Liver (tissue), 3 donors: ENCODE data around the gene TMEM63A.

ENCODE experiments used
- ATF3 ChIP-seq: IDR thresholded peaks from 2 replicates; pipeline ENCODE4 v1.6.1; 2016; ENCODE audit warnings: antibody characterized with exemption
- EGR1 ChIP-seq, 2 donors: IDR thresholded peaks; 2 replicates each; pipeline ENCODE4 v1.6.1; 2016 to 2018; ENCODE audit warnings: antibody characterized with exemption in 2 of 2, low read depth in 2 of 2
- GABPA ChIP-seq, 2 donors: IDR thresholded peaks in 1 of 2; conservative IDR thresholded peaks in 1 of 2; 2 replicates each; pipeline ENCODE4 v1.6.1; 2016; ENCODE audit warnings: antibody characterized with exemption in 2 of 2, mild to moderate bottlenecking in 1 of 2, moderate library complexity in 1 of 2
- HNF4A ChIP-seq, 2 donors: conservative IDR thresholded peaks; 2 replicates each; pipeline ENCODE4 v1.6.1; 2016; ENCODE audit warnings: antibody characterized with exemption in 2 of 2, mild to moderate bottlenecking in 2 of 2
- RAD21 ChIP-seq, 2 donors: IDR thresholded peaks; 2 replicates each; pipeline ENCODE4 v1.6.1; 2016; ENCODE audit warnings: antibody characterized with exemption in 2 of 2, mild to moderate bottlenecking in 2 of 2
- RXRA ChIP-seq, 2 donors: IDR thresholded peaks; 2 replicates each; pipeline ENCODE4 v1.6.1; 2017 to 2018; ENCODE audit warnings: antibody characterized with exemption in 2 of 2, mild to moderate bottlenecking in 1 of 2
- SP1 ChIP-seq: IDR thresholded peaks from 2 replicates; pipeline ENCODE4 v1.6.1; 2018; ENCODE audit warnings: antibody characterized with exemption, mild to moderate bottlenecking
- TAF1 ChIP-seq: conservative IDR thresholded peaks from 2 replicates; pipeline ENCODE4 v1.6.1; 2016; ENCODE audit warnings: antibody characterized with exemption, mild to moderate bottlenecking
- ZBTB33 ChIP-seq: IDR thresholded peaks from 2 replicates; pipeline ENCODE4 v1.6.1; 2016; ENCODE audit warnings: antibody characterized with exemption
- TF ChIP-seq, protein P1 (sequence below): fragments of 150-350 bp; IDR thresholded peaks from 2 replicates; pipeline ENCODE4 v1.5.1; 2017; ENCODE audit warnings: improper control_type of control experiment, low read depth, low read length; ENCODE audit not compliant: missing input control
- TF ChIP-seq, protein P2 (sequence below): IDR thresholded peaks from 2 replicates; pipeline ENCODE4 v1.6.1; 2016; ENCODE audit warnings: antibody characterized with exemption, mild to moderate bottlenecking
- TF ChIP-seq, protein P3 (sequence below): IDR thresholded peaks from 2 replicates; pipeline ENCODE4 v1.6.1; 2016; ENCODE audit warnings: antibody characterized with exemption
- donor health status: healthy.
- donor health status: healthy.

DNA sequence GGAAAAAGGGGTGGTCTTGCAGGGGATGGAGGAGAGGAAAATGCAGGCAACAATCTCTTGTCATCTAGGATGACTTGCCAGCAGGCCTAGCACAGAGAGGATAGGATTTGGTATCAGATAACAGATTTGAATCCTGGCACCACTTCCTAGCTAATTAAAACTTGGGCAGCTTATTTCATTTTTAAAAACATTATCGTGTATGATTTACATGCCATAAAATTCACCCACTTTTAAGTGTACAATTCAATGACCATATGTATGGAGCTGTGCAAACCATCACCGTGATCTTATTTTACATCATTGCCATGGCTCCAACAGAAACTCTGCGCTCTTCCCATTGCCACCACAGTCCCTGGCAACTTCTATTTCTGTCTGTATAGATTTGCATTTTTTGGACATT is 34.9 kb upstream of the TMEM63A start:
- TF ChIP-seq, protein P1, sequence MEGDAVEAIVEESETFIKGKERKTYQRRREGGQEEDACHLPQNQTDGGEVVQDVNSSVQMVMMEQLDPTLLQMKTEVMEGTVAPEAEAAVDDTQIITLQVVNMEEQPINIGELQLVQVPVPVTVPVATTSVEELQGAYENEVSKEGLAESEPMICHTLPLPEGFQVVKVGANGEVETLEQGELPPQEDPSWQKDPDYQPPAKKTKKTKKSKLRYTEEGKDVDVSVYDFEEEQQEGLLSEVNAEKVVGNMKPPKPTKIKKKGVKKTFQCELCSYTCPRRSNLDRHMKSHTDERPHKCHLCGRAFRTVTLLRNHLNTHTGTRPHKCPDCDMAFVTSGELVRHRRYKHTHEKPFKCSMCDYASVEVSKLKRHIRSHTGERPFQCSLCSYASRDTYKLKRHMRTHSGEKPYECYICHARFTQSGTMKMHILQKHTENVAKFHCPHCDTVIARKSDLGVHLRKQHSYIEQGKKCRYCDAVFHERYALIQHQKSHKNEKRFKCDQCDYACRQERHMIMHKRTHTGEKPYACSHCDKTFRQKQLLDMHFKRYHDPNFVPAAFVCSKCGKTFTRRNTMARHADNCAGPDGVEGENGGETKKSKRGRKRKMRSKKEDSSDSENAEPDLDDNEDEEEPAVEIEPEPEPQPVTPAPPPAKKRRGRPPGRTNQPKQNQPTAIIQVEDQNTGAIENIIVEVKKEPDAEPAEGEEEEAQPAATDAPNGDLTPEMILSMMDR: no peak
- TF ChIP-seq, protein P2, sequence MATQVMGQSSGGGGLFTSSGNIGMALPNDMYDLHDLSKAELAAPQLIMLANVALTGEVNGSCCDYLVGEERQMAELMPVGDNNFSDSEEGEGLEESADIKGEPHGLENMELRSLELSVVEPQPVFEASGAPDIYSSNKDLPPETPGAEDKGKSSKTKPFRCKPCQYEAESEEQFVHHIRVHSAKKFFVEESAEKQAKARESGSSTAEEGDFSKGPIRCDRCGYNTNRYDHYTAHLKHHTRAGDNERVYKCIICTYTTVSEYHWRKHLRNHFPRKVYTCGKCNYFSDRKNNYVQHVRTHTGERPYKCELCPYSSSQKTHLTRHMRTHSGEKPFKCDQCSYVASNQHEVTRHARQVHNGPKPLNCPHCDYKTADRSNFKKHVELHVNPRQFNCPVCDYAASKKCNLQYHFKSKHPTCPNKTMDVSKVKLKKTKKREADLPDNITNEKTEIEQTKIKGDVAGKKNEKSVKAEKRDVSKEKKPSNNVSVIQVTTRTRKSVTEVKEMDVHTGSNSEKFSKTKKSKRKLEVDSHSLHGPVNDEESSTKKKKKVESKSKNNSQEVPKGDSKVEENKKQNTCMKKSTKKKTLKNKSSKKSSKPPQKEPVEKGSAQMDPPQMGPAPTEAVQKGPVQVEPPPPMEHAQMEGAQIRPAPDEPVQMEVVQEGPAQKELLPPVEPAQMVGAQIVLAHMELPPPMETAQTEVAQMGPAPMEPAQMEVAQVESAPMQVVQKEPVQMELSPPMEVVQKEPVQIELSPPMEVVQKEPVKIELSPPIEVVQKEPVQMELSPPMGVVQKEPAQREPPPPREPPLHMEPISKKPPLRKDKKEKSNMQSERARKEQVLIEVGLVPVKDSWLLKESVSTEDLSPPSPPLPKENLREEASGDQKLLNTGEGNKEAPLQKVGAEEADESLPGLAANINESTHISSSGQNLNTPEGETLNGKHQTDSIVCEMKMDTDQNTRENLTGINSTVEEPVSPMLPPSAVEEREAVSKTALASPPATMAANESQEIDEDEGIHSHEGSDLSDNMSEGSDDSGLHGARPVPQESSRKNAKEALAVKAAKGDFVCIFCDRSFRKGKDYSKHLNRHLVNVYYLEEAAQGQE: no peak
- TF ChIP-seq EGR1 (IDR thresholded peaks at IDR 0.05; ENCODE audit: low read depth in 2 of 2) (no peak), ATF3 (no peak), TAF1 (no peak), SP1 (no peak), HNF4A (conservative IDR thresholded peaks at IDR 0.05) (no peak), RAD21 (IDR thresholded peaks at IDR 0.05) (no peak), RXRA (IDR thresholded peaks at IDR 0.05) (no peak), ZBTB33 (no peak), GABPA (IDR thresholded peaks at IDR 0.05 in 1 of 2, conservative IDR thresholded peaks at IDR 0.05 in 1 of 2) (no peak)
- TF ChIP-seq, protein P3, sequence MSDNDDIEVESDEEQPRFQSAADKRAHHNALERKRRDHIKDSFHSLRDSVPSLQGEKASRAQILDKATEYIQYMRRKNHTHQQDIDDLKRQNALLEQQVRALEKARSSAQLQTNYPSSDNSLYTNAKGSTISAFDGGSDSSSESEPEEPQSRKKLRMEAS: no peak
